HS-27A (cell line): ENCODE results near the gene RNPS1.

Source experiments
- DNase-seq: peaks from one replicate; pipeline ENCODE4 v3.0.0-alpha.2; 2012; ENCODE audit warnings: low read depth, missing footprints

The RNPS1 gene

DNA sequence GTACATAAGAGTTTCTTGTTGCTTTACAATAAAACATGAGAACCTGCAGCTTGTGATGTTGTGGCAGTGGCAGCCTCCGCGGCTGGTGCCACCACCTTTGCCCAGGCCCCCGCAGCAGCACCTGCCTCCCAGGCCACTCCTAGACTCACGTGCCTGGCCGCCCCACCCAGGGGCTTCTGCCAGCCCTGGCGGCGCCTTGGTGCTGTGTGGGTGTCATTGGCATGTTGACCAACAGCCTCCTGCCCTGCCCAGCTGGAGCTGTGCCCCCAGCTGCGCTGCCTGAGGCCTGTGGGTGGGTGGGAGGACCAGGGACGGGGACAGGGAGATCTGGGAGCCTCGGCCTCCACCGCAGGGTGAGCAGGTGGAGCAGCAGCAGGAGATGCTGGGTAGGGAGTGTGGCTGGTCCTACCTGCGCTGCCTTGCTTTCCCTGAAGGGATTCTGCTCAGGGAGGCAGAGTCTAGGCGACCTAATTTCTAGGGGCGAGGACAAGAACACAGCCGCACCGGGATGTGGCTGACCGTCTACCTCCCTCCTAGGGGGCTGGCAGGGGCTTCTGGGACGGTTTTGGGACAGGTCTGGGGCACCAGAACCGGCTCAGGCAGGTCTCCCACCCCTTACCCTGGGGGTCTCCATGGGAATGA is 32.1 kb downstream of the RNPS1 start:
- no peak for DNase-seq

GRCh38 chr16:2235234-2235651 is 32.7 kb downstream of the RNPS1 start:
- no peak for DNase-seq

GRCh38 chr16:2234813-2235170 is 33.1 kb downstream of the RNPS1 start:
- no peak for DNase-seq

GRCh38 chr16:2233872-2234812 is 33.8 kb downstream of the RNPS1 start:
- no peak for DNase-seq

GRCh38 chr16:2233046-2233775 is 34.7 kb downstream of the RNPS1 start:
- DNase-seq = no peak

DNA sequence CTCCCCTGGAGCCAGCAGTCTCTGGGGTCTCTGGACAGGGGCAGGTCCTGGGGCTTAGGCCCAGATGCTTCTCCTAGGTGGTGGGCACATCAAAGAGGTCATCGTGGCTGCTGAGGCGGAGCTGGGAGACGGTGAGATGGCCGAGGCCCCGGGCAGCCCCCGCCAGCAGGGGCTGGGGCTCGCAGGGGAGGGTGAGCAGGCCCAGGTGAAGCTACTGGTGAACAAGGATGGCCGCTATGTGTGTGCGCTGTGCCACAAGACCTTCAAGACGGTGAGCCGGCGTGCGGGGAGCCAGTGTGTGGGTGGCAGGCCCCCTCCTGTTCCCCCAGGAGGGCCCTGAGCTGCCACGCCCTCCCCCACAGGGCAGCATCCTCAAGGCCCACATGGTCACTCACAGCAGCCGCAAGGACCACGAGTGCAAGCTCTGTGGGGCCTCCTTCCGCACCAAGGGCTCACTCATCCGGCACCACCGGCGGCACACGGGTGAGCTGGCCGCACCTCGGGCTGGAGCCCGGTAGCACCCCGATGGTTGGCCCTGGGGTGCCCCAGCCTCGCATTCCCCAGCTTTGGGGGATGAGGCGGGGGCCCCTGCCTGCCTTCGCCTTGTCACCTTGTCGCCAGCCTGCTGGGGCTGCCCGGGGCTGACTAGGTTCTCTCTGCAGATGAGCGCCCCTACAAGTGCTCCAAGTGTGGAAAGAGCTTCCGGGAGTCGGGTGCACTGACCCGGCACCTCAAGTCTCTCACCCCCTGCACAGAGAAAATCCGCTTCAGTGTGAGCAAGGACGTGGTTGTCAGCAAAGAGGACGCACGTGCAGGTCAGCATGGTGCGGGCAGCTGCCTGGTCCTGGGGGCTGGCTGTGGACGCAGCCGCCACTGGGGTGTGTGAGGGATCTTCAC is 35.6 kb downstream of the RNPS1 start:
- DNase-seq = no peak

- no peak for DNase-seq
These were observed 36.7 kb downstream of the RNPS1 start for GRCh38 chr16:2231016-2231931.

- DNase-seq = no peak
These were observed 37.5 kb downstream of the RNPS1 start for GRCh38 chr16:2230376-2230775.

GRCh38 chr16:2229632-2230250 is 38.2 kb downstream of the RNPS1 start:
- DNase-seq = no peak

- DNase-seq = no peak
These were observed 38.8 kb downstream of the RNPS1 start for GRCh38 chr16:2229091-2229490.

- no peak for DNase-seq
These were observed 39.6 kb downstream of the RNPS1 start for GRCh38 chr16:2228161-2228824.

- no peak for DNase-seq
These were observed 41.0 kb downstream of the RNPS1 start for GRCh38 chr16:2226918-2227317.

DNA sequence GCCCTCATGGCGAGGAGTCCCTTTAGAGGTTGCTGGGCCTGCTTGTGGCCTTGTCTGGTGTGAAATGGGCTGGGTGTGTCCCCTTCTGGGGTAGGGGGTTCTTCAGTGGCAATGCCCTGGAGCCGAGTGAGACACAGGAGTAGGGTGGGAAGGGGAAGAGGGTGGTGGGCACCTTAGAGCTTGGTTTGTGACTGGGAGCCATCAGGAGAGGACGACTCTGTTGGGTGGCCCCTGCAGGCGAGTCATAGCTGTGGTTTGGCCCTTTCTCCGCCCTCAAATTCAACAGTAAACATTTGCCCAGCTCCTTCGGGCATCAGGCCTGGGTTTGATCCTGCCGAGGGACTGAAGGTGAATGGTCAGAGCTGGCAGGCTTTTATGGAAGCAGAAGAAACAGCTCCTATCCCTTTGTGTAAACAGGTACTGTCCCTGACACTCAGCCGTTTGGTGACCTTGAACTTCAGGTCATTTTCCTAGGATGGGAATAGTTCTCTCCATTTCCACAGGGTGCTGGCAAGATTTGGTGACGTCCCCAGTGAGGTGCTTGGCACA is 41.6 kb downstream of the RNPS1 start:
- no peak for DNase-seq

DNA sequence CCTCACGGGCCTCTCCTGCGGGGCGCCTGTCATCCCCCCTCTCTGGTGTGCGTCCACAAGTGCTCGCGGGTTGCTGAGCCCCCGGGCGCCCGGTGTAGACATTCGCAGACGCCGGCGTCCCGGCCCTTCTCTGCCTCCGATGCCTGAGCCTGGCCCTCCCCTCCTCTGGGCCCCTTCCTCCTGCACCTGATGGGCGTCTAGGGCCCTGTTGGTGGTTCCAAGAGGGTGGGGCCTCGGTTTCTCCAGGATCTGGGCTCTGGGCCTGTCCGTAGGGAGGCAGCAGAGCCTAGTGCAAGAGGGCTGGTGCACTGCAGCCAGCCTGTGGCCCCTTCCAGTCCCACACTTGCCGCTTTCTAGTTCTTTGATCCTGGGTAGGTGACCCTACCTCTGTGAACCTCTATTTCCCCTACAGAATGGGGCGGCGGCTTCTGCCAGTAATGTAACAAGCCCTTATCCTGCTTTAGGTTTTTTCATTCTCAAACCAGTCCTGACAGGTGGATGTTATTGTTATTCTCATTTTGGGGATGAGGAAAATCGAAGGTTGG is 43.9 kb downstream of the RNPS1 start:
- no peak for DNase-seq

DNA sequence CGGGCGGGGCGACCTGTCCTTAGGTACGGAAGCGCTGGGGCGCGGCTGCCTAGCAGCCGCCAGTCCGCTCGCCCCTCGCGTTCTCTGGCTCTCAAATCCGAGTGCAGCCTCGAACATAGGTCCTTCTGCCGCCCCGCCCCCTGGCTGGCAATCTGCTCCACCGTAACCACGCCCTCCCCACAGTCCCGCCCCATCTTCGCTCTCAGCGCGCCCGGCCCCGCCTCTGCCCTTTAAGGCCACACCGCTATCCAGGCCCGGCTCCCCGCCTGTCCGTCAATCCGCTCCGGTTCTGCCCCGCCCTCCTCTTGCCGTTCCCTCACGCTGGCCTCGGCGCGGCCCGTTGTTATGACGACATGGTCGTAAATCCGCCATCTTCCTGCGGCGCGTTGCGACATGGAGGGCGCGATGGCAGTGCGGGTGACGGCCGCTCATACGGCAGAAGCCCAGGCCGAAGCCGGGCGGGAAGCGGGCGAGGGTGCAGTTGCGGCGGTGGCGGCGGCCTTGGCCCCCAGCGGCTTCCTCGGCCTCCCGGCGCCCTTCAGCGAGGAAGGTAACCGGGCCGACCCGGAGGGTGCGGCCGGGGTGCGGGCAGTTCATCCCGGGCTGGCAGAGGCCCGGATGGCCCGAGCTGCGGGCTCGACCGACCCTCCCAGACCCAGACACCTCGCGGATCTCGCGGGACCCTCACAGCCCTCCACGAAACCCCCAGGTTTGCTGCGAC is 44.5 kb downstream of the RNPS1 start, which contains the start of gene E4F1:
Gene E4F1, plus strand, starts transcription at position 371 of the 721 bp plus-strand sequence. Its CDS starts 23 bp downstream, at position 394.
- DNase-seq = peak; percentile 94

- DNase-seq = no peak
These were observed 51.6 kb downstream of the RNPS1 start for GRCh38 chr16:2216330-2216729.

DNA sequence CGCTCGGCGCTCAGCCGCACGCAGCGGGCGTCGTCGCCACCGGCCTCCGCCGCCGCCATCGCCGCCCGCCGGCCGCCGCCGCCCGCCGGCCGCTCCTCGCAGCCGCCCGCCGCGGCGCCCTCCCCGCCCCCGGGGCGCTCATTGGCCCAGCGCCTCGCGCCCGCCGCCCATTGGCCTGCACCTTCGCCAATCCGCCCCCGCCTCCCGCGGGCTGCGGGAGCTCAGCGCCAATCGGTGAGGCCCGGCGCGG is 53.3 kb downstream of the RNPS1 start, which contains the start of gene PGP:
Gene PGP, minus strand, starts transcription at position 122 of the 250 bp plus-strand sequence. Its CDS starts 63 bp downstream, at position 59.
- no peak for DNase-seq
